Mesendoderm (in vitro differentiated cells): ENCODE data around the gene OR2B2.

ENCODE experiments used
- DNase-seq: peaks from one replicate; pipeline ENCODE4 v3.0.0; 2013
- H2AK5ac ChIP-seq: 2 replicates; pipeline ENCODE4 v1.6.1; 2013; ENCODE audit warnings: low read length, inconsistent platforms
- H2BK120ac ChIP-seq: 2 replicates; pipeline ENCODE4 v1.6.1; 2013; ENCODE audit warnings: low read depth, mild to moderate bottlenecking, low read length, moderate library complexity, mixed read lengths
- H2BK15ac ChIP-seq: replicated peaks from 2 replicates; pipeline ENCODE4 v1.6.1; 2013; ENCODE audit warnings: low read depth, mild to moderate bottlenecking, moderate library complexity
- H2BK5ac ChIP-seq: 2 replicates; pipeline ENCODE4 v1.6.1; 2013; ENCODE audit warnings: low read length, inconsistent platforms
- H3K18ac ChIP-seq: 2 replicates; pipeline ENCODE4 v1.6.1; 2013; ENCODE audit warnings: mild to moderate bottlenecking, low read length, mixed read lengths
- H3K23ac ChIP-seq: one replicate; pipeline ENCODE4 v1.6.1; 2013; ENCODE audit warnings: low read length
- H3K27ac ChIP-seq: 2 replicates; pipeline ENCODE4 v1.5.1; 2013; ENCODE audit warnings: low read depth, mild to moderate bottlenecking, inconsistent platforms, low read length, moderate library complexity
- H3K27me3 ChIP-seq: 2 replicates; pipeline ENCODE4 v1.6.1; 2013; ENCODE audit warnings: low read length, control low read depth, mild to moderate bottlenecking, inconsistent platforms; ENCODE audit not compliant: insufficient read depth, poor library complexity
- H3K36me3 ChIP-seq: 2 replicates; pipeline ENCODE4 v1.6.1; 2013; ENCODE audit warnings: low read length, inconsistent platforms; ENCODE audit not compliant: control insufficient read depth, insufficient read depth
- H3K4ac ChIP-seq: one replicate; pipeline ENCODE4 v1.6.1; 2013; ENCODE audit warnings: low read depth, mild to moderate bottlenecking, low read length, moderate library complexity
- H3K4me1 ChIP-seq: 2 replicates; pipeline ENCODE4 v1.6.1; 2013; ENCODE audit warnings: low read depth, low read length, inconsistent platforms; ENCODE audit not compliant: control insufficient read depth
- H3K4me2 ChIP-seq: 2 replicates; pipeline ENCODE4 v1.6.1; 2013; ENCODE audit warnings: low read length
- H3K4me3 ChIP-seq: 2 replicates; pipeline ENCODE4 v1.5.1; 2013; ENCODE audit warnings: mild to moderate bottlenecking, low read length
- H3K56ac ChIP-seq: one replicate; pipeline ENCODE4 v1.6.1; 2013; ENCODE audit warnings: low read length
- H3K79me1 ChIP-seq: 2 replicates; pipeline ENCODE4 v1.6.1; 2013; ENCODE audit warnings: low read length, inconsistent platforms
- H3K79me2 ChIP-seq: 2 replicates; pipeline ENCODE4 v1.6.1; 2013; ENCODE audit warnings: mild to moderate bottlenecking, low read length; ENCODE audit not compliant: control insufficient read depth, insufficient read depth
- H3K9ac ChIP-seq: 2 replicates; pipeline ENCODE4 v1.6.1; 2013; ENCODE audit warnings: low read length, inconsistent platforms
- H4K5ac ChIP-seq: one replicate; pipeline ENCODE4 v1.6.1; 2013; ENCODE audit warnings: low read length
- H4K8ac ChIP-seq: one replicate; pipeline ENCODE4 v1.6.1; 2013; ENCODE audit warnings: low read depth, mild to moderate bottlenecking, control low read depth, low read length, moderate library complexity
- WGBS: extraction: QIAGEN DNeasy Blood & Tissue Kit; methylation state at CpG from one replicate; pipeline ENCODE4 v1.1.7; 2013; ENCODE audit warnings: low lambda C conversion rate, missing lambda C conversion rate; ENCODE audit not compliant: insufficient coverage; ENCODE audit errors: extremely low coverage; 5-methylcytosine and 5-hydroxymethylcytosine counted together

OR2B2 gene

GRCh38 chr6:27873021-27873940 lies 38.9 kb downstream of the OR2B2 start:
- Histone ChIP-seq H2BK5ac (peak overlapping the region; percentile 81), H3K27ac (peak overlapping the region; percentile 74), H3K36me3 (no peaks in the 10 kb centered on the region), H4K8ac (no peak overlapping the region), H3K18ac (peak overlapping the region; percentile 96), H3K27me3 (no peaks in the 10 kb centered on the region), H3K79me1 (no peaks in the 10 kb centered on the region), H2BK120ac (peak overlapping the region; percentile 91), H3K4ac (peak overlapping the region; percentile 93), H3K23ac (peak overlapping the region; percentile 59), H3K4me2 (peak overlapping the region; percentile 44), H3K4me3 (peak overlapping the region; percentile 32), H3K56ac (peak overlapping the region; percentile 89), H2AK5ac (no peak overlapping the region), H3K9ac (peak overlapping the region; percentile 94), H2BK15ac (no peak overlapping the region), H3K79me2 (no peaks in the 10 kb centered on the region), H3K4me1 (peaks cover 2% of the 10 kb centered on the region), H4K5ac (peak overlapping the region; percentile 8)
- peak; percentile 96 for DNase-seq
- no CpG with 5 or more reads among the region's 50 CpGs for WGBS

- no peaks in the 10 kb centered on the region for H3K79me1 ChIP-seq
Measured at GRCh38 chr6:27872642-27873020, 39.6 kb downstream of the OR2B2 start.

GRCh38 chr6:27871924-27872638 lies 40.1 kb downstream of the OR2B2 start:
- Histone ChIP-seq H3K23ac (peak overlapping the region; percentile 34), H3K27me3 (no peaks in the 10 kb centered on the region), H4K5ac (no peak overlapping the region), H3K27ac (peak overlapping the region; percentile 94), H3K79me2 (no peaks in the 10 kb centered on the region), H3K4me1 (peaks cover 2% of the 10 kb centered on the region), H2BK5ac (peak overlapping the region; percentile 22), H2BK120ac (no peak overlapping the region), H3K56ac (peak overlapping the region; percentile 81), H3K79me1 (no peaks in the 10 kb centered on the region), H2AK5ac (no peak overlapping the region), H3K18ac (peak overlapping the region; percentile 78), H3K36me3 (no peaks in the 10 kb centered on the region), H3K4me2 (peak overlapping the region; percentile 43), H3K4me3 (peak overlapping the region; percentile 9), H4K8ac (no peak overlapping the region), H3K4ac (peak overlapping the region; percentile 87), H3K9ac (peak overlapping the region; percentile 94), H2BK15ac (no peak overlapping the region)
- peak; percentile 98 for DNase-seq
- no CpG with 5 or more reads among the region's 49 CpGs for WGBS

More at GRCh38 chr6:27872642-27873020, 39.6 kb downstream of the OR2B2 start:
- Histone ChIP-seq H3K27ac (peak overlapping the region; percentile 74), H3K23ac (no peak overlapping the region), H3K4ac (peak overlapping the region; percentile 93), H3K79me2 (no peaks in the 10 kb centered on the region), H3K4me3 (peak overlapping the region; percentile 32), H3K18ac (peak overlapping the region; percentile 96), H3K4me1 (peaks cover 2% of the 10 kb centered on the region), H4K5ac (no peak overlapping the region), H2AK5ac (no peak overlapping the region), H3K4me2 (peak overlapping the region; percentile 44), H3K27me3 (no peaks in the 10 kb centered on the region), H2BK15ac (no peak overlapping the region), H3K56ac (peak overlapping the region; percentile 89), H3K36me3 (no peaks in the 10 kb centered on the region), H3K9ac (peak overlapping the region; percentile 94), H4K8ac (no peak overlapping the region), H2BK120ac (peak overlapping the region; percentile 31), H2BK5ac (peak overlapping the region; percentile 81)
- WGBS, result no CpG with 5 or more reads among the region's 16 CpGs
- no peak for DNase-seq

GRCh38 chr6:27870291-27870870 lies 41.8 kb downstream of the OR2B2 start:
- Histone ChIP-seq H3K23ac (no peak overlapping the region), H3K79me1 (no peaks in the 10 kb centered on the region), H3K9ac (peak overlapping the region; percentile 77), H3K56ac (peak overlapping the region; percentile 75), H3K27ac (peak overlapping the region; percentile 45), H3K4ac (peak overlapping the region; percentile 97), H2BK120ac (no peak overlapping the region), H3K4me3 (no peak overlapping the region), H2BK5ac (peak overlapping the region; percentile 24), H3K4me2 (no peak overlapping the region), H3K27me3 (no peaks in the 10 kb centered on the region), H4K5ac (no peak overlapping the region), H2BK15ac (no peak overlapping the region), H4K8ac (no peak overlapping the region), H3K36me3 (no peaks in the 10 kb centered on the region), H3K4me1 (peaks cover 2% of the 10 kb centered on the region), H2AK5ac (peak overlapping the region; percentile 10), H3K18ac (peak overlapping the region; percentile 56), H3K79me2 (no peaks in the 10 kb centered on the region)
- WGBS, result no CpG with 5 or more reads among the region's 9 CpGs
- no peak for DNase-seq

- 100% methylated on average over 2 of the region's 3 CpGs for WGBS
Measured at GRCh38 chr6:27868311-27868710, 43.9 kb downstream of the OR2B2 start.

More at GRCh38 chr6:27868311-27868710, 43.9 kb downstream of the OR2B2 start:
- peak overlapping the region; percentile 71 for H3K56ac ChIP-seq
- no peak for DNase-seq
- no peak overlapping the region for H3K4me3 ChIP-seq
- no peak overlapping the region for H4K8ac ChIP-seq
- no peak overlapping the region for H3K18ac ChIP-seq
- H3K27ac ChIP-seq, result no peak overlapping the region
- H3K23ac ChIP-seq, result no peak overlapping the region
- H2BK15ac ChIP-seq, result no peak overlapping the region
- H3K36me3 ChIP-seq, result no peaks in the 10 kb centered on the region
- no peak overlapping the region for H2BK5ac ChIP-seq
- H3K79me1 ChIP-seq, result no peaks in the 10 kb centered on the region
- H2BK120ac ChIP-seq, result no peak overlapping the region
- no peaks in the 10 kb centered on the region for H3K4me1 ChIP-seq
- no peak overlapping the region for H2AK5ac ChIP-seq
- H3K4me2 ChIP-seq, result no peak overlapping the region
- no peaks in the 10 kb centered on the region for H3K27me3 ChIP-seq
- no peaks in the 10 kb centered on the region for H3K79me2 ChIP-seq
- peak overlapping the region; percentile 2 for H3K9ac ChIP-seq
- H4K5ac ChIP-seq, result no peak overlapping the region
- peak overlapping the region; percentile 82 for H3K4ac ChIP-seq
